SIG-M5 treated with dmso at 0.1 percent for 504 hours (cell line): ENCODE data around the gene ACOX1.

Experiments
- DNase-seq: peaks from one replicate; lab custom pipeline; 2025; ENCODE audit not compliant: unreplicated experiment; lab: John Stamatoyannopoulos, UW

Gene ACOX1

DNA sequence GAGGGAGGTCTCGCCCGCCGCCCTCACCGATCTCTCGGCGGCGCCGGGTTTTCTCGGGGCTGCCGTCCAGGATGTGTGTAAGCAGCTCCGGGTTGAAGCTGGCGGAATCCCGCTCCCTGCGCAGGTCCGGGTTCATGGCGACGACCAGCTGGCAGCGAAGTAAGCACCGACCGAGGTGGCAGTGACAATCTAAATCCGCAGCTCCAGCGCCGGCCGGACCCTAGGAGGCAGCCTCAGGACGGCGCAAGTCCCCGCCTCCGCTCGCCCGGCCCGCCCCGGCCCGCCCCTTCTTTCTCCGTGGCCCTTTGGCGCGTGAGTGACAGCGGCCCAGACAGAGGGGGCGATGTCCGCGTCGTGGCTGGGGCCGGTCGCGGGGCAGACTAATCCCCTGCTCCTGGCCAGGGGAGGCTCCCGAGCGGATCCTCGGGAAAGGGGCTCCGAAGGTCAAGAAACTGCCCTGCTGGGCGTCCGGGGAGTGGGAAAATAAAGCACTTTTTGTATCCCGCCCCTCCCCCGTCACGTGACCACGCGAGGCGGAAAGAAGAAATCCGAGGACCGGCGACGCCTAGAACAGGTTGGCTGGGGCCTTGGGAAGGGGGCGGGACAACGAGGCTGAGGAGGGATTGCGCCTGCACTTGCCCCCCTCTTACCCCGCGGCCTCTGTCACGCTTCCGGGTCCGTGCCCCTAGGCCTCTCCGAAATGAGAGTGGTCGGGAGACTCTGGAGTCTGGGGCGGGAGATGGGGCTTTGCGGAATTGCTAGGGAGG, at the start of gene ACOX1, which contains the start of gene TEN1:
Gene ACOX1 (minus strand): TSS at position 229 of the 767 bp plus-strand sequence. CDS start 93 bp downstream, at position 136.
Gene TEN1 (plus strand): TSS at position 303 of the 767 bp plus-strand sequence. CDS start 6,953 bp downstream, outside the sequence.
- DNase-seq = peak; percentile 98

DNA sequence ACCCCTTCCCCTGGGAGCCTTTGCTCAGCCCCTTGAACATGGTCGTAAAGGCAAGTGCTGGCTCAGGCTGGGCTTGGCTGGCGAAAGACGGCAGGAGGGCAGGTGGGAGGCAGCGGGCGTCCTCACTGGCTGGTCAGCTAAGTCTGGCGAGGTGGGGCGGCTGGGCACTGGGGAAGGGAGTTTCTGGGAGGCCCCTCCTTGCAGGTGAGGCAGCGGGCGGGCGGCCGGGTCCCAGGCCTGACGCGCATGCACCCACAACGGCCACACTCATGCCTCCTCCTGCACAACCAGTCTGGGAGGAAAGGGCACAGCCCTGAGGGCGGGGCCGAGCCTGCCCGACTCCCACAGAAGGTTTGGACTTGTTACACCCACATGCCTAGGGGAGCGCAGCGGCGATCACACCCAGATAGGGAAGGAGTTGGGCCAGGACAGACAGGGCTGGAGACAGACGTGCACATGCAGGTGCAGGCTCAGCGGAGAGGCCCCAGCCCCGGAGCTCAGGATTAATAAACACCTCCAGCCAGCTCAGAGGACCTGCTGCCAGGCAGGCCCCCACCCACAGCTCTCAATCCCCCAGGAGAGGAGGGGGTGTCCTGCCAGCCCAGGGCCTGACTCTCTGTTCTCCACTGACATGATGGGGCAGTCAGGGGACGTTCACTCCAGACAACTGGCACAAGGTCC, 48.3 kb upstream of the ACOX1 start, which contains the start of gene EVPL:
Gene EVPL (minus strand): TSS at position 148 of the 681 bp plus-strand sequence. CDS start 108 bp downstream, at position 40.
- DNase-seq = peak; percentile 20

DNA sequence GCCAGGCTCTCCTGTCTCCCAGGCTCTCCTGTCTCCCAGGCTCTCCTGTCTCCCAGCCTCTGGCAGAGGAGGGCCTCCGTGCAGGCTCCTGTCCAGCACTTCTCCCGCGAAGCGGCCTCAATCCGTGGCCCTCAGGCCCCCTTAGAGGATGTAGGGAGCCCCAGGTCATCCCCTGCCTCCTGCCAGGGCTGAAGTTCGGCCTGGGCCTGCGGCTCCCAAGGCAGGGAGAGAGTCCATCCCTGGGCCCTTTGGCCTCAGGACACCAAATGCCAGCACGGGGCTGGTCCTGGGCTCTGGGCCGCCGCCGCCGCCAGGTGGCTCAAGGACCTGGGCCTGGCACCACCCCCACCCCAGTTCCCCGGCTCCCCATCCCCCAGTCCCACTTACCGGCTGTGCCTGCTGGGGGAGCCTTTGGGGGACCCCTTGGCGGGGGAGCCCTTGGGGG, 47.8 kb upstream of the ACOX1 start:
- DNase-seq = no peak

DNA sequence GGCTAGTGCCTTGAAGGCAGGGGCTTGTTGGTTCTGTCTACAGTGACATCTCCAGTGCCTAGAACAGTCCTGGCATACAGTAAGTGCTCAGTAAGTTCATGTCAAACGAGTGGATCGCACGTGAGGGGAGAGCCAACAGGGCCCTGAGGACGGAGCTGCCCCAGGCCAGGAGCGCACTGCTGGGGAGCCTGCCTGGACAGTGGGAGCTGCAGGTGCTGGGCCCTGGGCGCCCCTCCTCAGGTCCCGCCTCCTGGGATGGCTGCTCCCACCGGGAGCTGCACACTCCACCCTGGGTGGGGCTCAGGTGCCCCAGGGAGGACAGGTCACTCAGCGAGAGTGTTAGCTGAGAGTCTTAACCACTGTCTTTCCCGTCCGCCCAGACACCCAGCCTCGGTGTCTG, 46.3 kb upstream of the ACOX1 start:
- no peak for DNase-seq

DNA sequence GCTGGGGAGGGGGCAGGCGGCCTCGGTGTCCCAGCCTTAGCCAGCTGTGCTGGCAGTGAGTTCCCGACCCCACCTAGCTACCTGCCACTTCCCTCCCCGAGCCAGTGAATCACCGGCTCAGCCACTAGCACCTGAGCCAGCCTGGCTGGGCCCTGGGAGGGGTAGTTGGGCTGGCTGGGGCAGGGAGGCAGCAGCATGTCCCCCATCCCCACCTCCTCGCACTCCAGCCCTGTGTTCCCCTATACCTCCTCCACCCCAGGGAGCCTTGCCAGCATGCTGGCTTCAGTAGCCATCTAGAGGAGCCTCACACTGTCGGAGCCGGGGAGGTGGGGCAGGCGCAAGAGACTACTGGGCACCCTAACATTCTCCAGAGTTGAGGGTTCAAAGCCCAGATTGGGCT, 45.4 kb upstream of the ACOX1 start:
- DNase-seq = no peak

DNA sequence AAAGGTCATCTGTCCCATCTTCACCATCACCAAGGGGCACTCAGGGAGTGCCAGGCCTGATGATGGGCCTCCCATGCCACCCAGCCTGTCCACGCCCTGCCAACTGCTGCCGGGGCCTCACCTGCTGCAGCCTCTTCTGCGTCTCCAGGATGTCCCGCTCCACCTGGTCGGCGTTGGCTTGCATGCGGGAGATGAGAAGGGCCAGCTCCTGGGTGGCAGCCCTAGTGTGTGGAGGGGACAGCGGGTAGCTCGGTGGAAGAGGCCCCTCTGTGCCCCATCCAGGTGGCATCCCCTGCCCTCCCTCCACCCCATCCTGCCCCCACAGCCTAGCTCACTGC, 44.9 kb upstream of the ACOX1 start:
- DNase-seq = no peak

DNA sequence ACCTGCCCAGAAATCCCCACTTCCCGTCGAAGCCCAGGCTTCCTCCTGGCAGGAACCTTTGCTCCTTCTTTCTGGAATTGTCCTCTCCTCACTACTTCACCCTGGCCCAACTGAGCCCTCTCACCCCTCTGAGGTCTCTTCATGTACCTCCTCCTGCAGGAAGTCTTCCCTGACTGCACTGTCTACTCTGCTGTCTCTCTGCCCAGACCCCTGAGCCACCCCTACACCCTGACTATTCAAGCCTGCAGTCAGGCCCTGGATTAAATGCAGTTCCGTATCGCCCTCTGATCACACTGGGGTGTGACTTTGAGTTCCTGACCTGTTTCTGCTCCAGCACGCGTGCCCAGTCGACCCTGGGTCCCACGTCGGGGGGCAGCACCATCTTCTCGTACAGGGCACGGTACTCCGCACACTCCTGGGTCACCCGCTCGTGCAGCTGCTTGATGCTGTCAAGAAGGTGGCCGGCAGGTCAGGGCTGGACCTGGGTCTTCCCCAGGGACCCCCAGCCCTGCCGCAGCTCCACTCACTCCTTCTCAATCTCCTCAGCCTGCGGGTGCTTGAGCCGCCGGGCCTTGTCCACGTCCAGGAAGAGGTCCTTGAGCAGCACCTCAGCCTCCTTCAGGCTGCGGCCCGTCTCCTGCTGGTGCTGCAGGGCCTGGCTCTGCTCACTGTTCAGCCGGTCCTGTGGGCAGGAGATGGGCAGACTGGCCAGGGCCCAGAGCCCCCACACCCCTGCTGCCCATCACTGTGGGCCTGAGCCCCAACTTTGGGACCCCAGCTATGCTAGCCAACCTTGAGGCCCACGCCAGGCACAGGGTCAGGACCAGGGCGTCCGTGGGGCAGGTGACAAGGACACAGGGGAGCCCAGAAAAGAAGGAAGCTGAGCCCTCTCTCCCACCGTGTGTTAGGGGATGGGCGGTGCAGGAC, 44.3 kb upstream of the ACOX1 start:
- DNase-seq = no peak

DNA sequence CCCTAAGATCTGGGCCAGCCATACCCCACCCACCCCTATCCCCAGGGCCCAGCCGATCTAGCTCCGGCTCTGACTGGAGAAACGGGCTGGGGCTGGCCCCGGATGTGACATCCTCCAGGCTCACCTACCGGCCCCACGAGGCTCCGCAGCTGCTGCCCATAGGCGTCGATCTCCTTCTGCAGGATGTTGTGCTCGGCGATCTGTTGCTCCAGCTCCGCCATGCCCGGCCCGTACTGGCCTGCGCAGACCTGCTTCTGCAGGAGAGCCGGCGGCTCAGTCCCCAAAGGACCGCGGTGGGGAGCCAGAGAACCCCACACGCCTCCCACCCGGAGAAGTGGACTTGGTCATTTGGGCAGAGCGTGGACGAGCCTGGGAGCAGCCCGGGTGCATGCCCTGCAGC, 43.3 kb upstream of the ACOX1 start:
- no peak for DNase-seq

DNA sequence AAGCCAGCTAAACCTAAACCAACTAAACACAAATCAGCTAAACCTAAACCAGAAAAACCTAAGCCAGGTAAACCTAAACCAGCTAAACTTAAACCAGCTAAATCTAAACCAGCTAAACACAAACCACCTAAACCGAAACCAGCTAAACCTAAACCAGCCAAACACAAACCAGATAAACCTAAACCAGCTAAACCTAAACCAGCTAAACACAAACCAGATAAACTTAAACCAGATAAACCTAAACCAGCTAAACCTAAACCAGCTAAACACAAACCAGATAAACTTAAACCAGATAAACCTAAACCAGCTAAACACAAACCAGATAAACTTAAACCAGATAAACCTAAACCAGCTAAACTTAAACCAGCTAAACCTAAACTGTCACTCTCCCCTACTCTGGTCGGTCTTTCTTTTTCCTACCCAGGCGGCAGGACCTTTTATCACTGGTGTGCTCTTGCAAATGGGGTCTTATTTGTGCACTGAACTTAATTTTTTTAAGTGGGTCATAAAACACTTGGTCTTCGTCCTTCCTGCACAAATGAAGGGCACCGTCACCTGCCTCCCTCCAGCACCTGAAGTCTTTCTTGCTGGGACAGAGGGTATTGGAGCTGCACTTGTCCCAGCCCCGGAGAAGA, 41.0 kb upstream of the ACOX1 start:
- no peak for DNase-seq

DNA sequence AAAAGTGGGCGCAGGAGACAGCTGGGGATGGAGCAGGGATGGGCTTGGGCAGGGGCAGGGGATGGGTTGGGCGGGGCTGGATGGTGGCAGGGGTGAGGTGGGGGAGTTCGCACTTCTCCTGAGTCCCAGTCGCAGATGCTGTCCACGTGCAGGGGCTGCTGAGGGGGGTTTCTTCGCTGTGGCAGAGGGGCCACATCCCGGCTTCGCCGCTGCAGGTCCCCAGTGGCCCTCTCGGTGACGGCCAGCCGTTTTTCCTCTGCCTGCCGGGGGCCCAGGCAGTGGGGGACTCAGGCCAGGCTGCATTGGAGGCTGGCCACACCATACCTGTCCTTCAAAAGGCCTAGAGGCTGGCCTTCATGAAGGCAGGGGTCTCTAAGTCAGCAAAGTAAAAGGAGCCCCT, 39.8 kb upstream of the ACOX1 start:
- DNase-seq = no peak

DNA sequence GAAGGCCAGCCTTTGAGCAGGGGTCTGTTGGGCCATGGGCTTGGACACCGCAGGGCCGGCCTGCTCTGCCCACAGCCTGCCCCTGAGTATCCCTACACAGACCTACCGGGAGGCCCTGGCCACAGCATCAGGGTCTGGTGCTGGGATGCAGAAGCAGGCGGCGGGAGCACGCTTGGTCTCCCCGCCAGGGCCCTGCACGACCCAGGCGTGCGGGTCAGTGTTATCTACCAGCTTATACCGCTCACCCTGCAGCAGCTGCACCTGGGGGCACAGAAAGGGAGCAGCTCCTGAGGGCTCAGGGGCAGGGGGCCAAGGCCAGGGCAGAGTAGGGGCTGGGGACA, 39.3 kb upstream of the ACOX1 start:
- no peak for DNase-seq

DNA sequence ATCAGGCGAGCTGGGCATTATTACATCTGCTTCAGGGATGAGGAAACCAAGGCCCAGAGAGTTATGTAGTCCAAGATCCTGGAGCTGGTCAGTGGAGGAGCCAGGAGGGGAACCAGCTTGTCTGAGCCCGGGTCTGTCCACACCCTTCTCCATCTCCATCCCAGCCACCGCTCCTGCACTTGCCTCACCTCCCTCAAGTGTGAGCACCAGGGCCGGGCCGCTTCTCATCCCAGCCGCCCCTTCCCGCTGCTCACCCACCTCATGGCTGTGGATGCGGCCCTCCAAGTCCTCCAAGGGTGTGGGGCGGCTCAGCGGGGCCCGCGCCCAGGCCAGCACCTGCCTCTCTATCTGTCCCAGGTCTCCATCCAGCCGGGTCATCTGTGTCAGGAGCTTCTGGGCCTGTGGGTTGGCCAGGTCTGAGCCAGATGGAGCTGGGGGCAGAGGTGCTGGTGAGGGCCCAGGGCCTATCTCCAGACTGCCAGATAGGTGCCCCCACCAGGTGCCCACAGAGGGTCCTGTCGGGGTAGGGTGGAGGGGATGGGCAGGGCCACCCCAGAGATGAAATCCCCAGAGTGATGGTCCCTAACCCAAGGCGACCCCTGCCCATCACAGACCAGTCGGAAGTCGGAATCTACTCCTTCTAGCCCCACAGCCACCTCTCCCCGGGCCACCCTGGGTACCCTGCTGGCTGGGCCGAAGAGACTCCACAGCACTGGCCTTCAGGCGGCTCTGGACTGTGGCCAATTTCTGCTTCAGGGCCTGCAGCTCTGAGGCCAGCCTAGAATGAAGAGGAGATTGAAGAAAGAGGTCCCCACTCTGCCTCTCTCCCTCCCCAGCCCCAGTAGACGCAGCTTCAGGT, 38.7 kb upstream of the ACOX1 start:
- DNase-seq = no peak

DNA sequence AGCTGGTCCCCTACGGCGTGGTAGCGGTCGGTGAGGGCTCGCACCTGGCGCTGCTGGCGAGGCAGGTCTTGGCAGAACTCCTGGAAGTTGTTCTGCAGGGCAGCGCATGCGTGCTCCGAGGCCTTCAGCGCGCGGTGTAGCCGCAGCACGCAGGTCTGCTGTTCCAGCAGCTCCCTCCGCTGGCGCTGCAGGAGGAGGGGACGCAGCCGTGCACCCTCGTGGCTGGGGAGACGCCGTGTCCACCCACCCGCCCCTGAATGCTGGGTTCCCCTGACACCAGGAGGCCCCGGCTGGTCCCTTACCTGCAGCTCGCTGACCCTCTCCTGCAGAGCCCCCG, 35.9 kb upstream of the ACOX1 start:
- DNase-seq = no peak

DNA sequence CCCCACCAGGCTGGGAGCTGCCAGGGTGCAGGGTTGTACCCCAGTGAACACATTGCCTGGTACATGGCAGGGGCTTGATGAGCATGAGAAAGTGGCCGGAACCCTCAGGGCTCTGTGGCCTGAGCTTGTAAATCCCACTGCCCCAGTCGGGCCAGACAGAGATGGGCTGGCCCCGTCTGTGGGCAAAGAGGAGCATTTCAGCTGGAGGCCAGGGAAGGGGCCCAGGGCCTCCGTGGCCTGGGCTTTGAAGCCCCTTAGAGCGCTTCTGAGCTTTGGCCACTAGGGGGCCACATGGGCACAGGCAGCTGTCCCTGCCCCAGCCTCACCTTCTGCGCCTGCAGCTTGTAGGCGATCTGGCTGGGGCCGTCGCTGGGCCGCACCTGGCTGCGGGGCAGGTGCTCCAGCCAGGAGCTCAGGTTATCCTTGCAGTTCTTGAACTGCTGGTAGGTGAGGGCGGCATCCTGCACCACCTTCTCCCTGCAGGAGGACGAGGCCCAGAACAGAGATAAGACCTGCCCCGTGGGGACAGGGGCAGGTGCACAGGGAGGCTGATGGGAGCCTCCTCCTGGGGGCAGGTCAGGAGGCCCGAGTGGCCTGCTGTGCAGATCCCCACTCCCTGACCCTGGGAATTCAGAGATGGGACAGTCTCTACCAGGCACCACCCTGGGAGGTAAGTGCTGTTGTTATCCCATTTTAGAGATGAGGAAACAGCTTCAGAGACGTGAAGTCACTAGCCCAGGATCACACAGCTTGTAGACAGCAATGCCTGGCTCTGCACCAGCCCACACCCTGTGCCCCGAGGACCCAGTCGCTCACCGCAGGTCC, 35.3 kb upstream of the ACOX1 start:
- peak; percentile 54 for DNase-seq

DNA sequence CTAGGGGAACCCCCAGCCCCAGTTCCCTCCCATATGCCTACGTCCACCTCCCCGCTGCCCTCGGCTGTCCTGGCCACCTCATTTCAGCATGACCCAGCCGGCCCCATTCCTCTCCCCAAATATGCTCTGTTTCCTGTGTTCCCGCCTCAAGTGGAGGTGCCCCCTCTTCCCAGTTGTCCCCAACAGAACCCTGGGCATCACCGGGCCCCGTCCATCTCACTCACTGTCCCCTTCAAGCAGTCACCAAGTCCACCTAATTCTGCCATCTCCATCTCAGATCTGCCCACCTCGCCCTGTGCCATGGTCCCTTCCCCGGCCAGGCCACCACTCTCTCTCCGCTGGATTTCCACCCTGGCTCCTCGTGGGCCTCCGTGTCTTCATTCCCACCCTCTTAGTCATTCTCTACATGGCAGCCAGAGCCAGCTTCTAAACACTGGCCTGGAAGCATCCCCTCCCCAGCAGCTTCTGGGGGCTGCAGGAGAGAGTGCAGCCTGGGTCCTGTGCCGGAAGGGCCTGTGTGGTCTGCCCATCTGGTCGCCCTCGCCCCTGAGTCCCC, 34.5 kb upstream of the ACOX1 start:
- DNase-seq = no peak

DNA sequence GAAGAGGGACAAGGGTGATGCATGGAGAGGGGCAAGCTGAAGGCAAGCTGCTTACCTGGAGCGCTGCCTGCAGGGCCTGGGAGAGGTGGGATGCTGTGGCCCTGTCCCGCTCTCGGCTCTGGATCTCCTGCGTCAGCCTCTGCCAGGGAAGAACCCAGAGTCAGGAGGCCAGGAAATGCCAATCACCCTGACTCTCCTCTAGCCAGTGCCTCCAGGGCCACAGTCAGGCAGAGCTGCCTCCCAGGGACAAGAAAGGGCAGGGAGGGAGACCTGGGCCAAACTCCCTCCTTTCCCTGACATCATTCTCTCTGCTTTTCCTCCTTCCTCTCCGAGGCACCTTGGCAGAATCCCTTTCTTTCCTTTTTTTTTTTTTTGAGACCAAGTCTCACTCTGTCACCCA, 33.0 kb upstream of the ACOX1 start:
- DNase-seq = no peak

DNA sequence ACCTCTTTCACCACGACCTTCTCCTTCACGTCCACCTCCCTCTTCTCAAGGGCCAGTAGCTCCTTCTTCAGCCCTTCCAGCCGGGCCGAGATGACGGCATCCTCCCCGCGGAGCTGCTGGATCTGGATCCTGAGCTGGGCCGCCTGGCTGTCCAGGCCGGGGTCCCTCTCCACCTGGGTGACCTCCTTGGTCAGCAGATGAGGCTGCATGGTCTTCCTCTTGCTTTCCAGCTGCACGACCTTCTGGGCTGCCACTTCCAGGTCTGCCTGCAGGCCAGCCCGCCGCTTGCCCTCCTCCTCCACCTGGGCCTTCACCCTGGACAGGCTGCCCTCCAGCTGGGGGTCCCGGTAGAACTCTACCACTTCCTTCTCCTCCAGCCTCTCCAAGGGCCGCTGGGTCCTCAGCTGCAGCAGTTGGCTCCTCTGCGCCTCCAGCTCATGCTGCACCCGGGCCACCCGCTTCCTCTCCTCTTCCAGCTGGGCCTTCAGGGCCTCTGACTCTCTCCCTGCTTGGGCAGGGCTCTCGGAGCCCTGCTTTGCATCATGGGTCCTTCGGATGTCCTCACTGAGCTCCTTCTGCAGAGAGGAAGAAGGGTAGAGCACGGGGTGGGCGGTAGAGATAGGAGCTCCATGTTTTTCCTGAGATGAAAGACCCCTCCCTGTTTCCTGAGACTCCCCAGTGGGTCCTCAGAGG, 31.1 kb upstream of the ACOX1 start:
- DNase-seq = no peak

DNA sequence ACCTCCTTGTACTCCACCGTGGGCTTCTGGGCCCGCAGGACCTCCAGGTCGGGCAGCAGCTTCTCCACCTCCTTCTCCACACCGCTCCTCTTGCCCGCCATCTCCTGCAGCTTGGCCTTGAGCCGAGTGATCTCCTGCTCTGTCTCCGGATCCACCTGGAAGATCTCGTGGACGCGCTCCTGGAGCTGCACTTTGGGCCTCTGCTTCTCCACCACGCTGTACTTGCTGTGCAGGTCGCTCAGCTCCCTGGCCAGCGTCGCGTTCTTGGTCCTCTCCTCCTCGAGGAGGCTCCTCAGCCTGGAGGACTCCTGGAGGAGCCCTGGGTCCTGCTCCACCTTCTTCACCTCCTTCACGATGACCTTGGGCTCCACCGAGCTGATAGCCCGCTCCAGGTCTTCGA, 30.5 kb upstream of the ACOX1 start:
- DNase-seq = no peak
